Liver (tissue), 9 donors: Measurements from ENCODE around the gene SIRPD. TPM values are rescaled to one million over a fixed set of nuclear protein-coding genes. Genes with fewer than 3 reads are reported as not detected.

ENCODE experiments used
- DNase-seq: peaks from one replicate; pipeline ENCODE4 v3.0.0-alpha.2; 2017; ENCODE audit warnings: low spot score
- H3K27ac ChIP-seq, 2 donors: one replicate each; pipeline ENCODE4 v1.7.0; 2013; ENCODE audit warnings: inconsistent platforms in 2 of 2, low read length in 2 of 2, control low read depth in 1 of 2, low read depth in 1 of 2, mild to moderate bottlenecking in 1 of 2
- H3K27me3 ChIP-seq, 4 donors: one replicate each; pipeline versions ENCODE4 v1.6.1 to v1.7.0; 2013; ENCODE audit warnings: low read length in 3 of 4, inconsistent platforms in 1 of 4, mild to moderate bottlenecking in 1 of 4, moderate library complexity in 1 of 4; ENCODE audit not compliant: control insufficient read depth in 4 of 4, insufficient read depth in 4 of 4
- H3K36me3 ChIP-seq, 4 donors: one replicate each; pipeline versions ENCODE4 v1.6.1 to v1.7.0; 2013; ENCODE audit warnings: low read length in 3 of 4, mild to moderate bottlenecking in 3 of 4, low read depth in 1 of 4, moderate library complexity in 1 of 4; ENCODE audit not compliant: control insufficient read depth in 4 of 4, insufficient read depth in 3 of 4
- H3K4me1 ChIP-seq, 4 donors: one replicate each; pipeline versions ENCODE4 v1.6.1 to v1.7.0; 2013; ENCODE audit warnings: low read length in 3 of 4, mild to moderate bottlenecking in 3 of 4, moderate library complexity in 1 of 4; ENCODE audit not compliant: control insufficient read depth in 4 of 4, insufficient read depth in 4 of 4
- H3K4me3 ChIP-seq, 3 donors: one replicate each; pipeline versions ENCODE4 v1.6.1 to v1.7.0; 2013; ENCODE audit warnings: low read length in 3 of 3, control low read depth in 1 of 3, low read depth in 1 of 3, mild to moderate bottlenecking in 1 of 3
- H3K9ac ChIP-seq, 2 donors: one replicate each; pipeline ENCODE4 v1.7.0; 2013; ENCODE audit warnings: low read length in 2 of 2, mild to moderate bottlenecking in 2 of 2, moderate library complexity in 2 of 2, control low read depth in 1 of 2, low read depth in 1 of 2
- H3K9me3 ChIP-seq, 4 donors: one replicate each; pipeline versions ENCODE4 v1.6.1 to v1.7.0; 2013; ENCODE audit warnings: low read length in 3 of 4; ENCODE audit not compliant: control insufficient read depth in 4 of 4
- ATF3 ChIP-seq: IDR thresholded peaks from 2 replicates; pipeline ENCODE4 v1.6.1; 2016; ENCODE audit warnings: antibody characterized with exemption
- CTCF ChIP-seq: fragments of 150-350 bp; IDR thresholded peaks from 2 replicates; pipeline ENCODE4 v1.5.1; 2017; ENCODE audit warnings: improper control_type of control experiment, low read depth, low read length; ENCODE audit not compliant: missing input control
- EGR1 ChIP-seq, 2 donors: IDR thresholded peaks; 2 replicates each; pipeline ENCODE4 v1.6.1; 2016 to 2018; ENCODE audit warnings: antibody characterized with exemption in 2 of 2, low read depth in 2 of 2
- FOXA1 ChIP-seq: IDR thresholded peaks from 2 replicates; pipeline ENCODE4 v1.6.1; 2016; ENCODE audit warnings: antibody characterized with exemption
- FOXA2 ChIP-seq: IDR thresholded peaks from 2 replicates; pipeline ENCODE4 v1.6.1; 2016; ENCODE audit warnings: antibody characterized with exemption
- GABPA ChIP-seq, 2 donors: IDR thresholded peaks in 1 of 2; conservative IDR thresholded peaks in 1 of 2; 2 replicates each; pipeline ENCODE4 v1.6.1; 2016; ENCODE audit warnings: antibody characterized with exemption in 2 of 2, mild to moderate bottlenecking in 1 of 2, moderate library complexity in 1 of 2
- HNF4A ChIP-seq, 2 donors: conservative IDR thresholded peaks; 2 replicates each; pipeline ENCODE4 v1.6.1; 2016; ENCODE audit warnings: antibody characterized with exemption in 2 of 2, mild to moderate bottlenecking in 2 of 2
- HNF4G ChIP-seq: IDR thresholded peaks from 2 replicates; pipeline ENCODE4 v1.6.1; 2016; ENCODE audit warnings: antibody characterized with exemption
- JUND ChIP-seq, 2 donors: IDR thresholded peaks; 2 replicates each; pipeline ENCODE4 v1.6.1; 2016; ENCODE audit warnings: antibody characterized with exemption in 2 of 2
- MAX ChIP-seq: IDR thresholded peaks from 2 replicates; pipeline ENCODE4 v1.6.1; 2016; ENCODE audit warnings: antibody characterized with exemption
- NR2F2 ChIP-seq: IDR thresholded peaks from 2 replicates; pipeline ENCODE4 v1.6.1; 2016; ENCODE audit warnings: antibody characterized with exemption
- RAD21 ChIP-seq, 2 donors: IDR thresholded peaks; 2 replicates each; pipeline ENCODE4 v1.6.1; 2016; ENCODE audit warnings: antibody characterized with exemption in 2 of 2, mild to moderate bottlenecking in 2 of 2
- RXRA ChIP-seq, 2 donors: IDR thresholded peaks; 2 replicates each; pipeline ENCODE4 v1.6.1; 2017 to 2018; ENCODE audit warnings: antibody characterized with exemption in 2 of 2, mild to moderate bottlenecking in 1 of 2
- SP1 ChIP-seq: IDR thresholded peaks from 2 replicates; pipeline ENCODE4 v1.6.1; 2018; ENCODE audit warnings: antibody characterized with exemption, mild to moderate bottlenecking
- TAF1 ChIP-seq: conservative IDR thresholded peaks from 2 replicates; pipeline ENCODE4 v1.6.1; 2016; ENCODE audit warnings: antibody characterized with exemption, mild to moderate bottlenecking
- YY1 ChIP-seq: IDR thresholded peaks from 2 replicates; pipeline ENCODE4 v1.6.1; 2016; ENCODE audit warnings: antibody characterized with exemption, mild to moderate bottlenecking
- WGBS: extraction: QIAGEN DNeasy Blood & Tissue Kit; methylation state at CpG from one replicate; pipeline ENCODE4 v1.1.7; 2013; 5-methylcytosine and 5-hydroxymethylcytosine counted together
- polyA plus RNA-seq, 2 donors: library from polyadenylated mRNA; stranded (reverse) in 1 of 2; unstranded in 1 of 2; fragments of 200-250 nt in 1 of 2; fragments of >200 nt in 1 of 2; fragmentation: Nextera tagmentation in 1 of 2; extraction: Ambion mirVana in 1 of 2; gene quantifications; one replicate each; pipeline versions ENCODE4 v1.2.1 to v1.2.3, GENCODE V29; 2013 to 2015
- total RNA-seq, 2 donors: library from RNA; depleted of rRNA; stranded (reverse); fragments of >200 nt; gene quantifications; one replicate each; pipeline ENCODE4 v1.2.3, GENCODE V29; 2014
- TF ChIP-seq, protein P1 (sequence below): IDR thresholded peaks from 2 replicates; pipeline ENCODE4 v1.6.1; 2016; ENCODE audit warnings: antibody characterized with exemption, mild to moderate bottlenecking
- TF ChIP-seq, protein P2 (sequence below): IDR thresholded peaks from 2 replicates; pipeline ENCODE4 v1.6.1; 2016; ENCODE audit warnings: antibody characterized with exemption
- donor health status: healthy.
- donor health status: healthy.
- donor health status: healthy.
- donor health status: healthy.
- donor health status: healthy.

Gene SIRPD
- total and polyA plus RNA-seq, 4 donors: 1.1 TPM; not detected in 3

- Histone ChIP-seq H3K27ac (peak within 1 kb of the TSS; percentile 45 to 68), H3K4me1 (no peaks in the 10 kb centered on the region), H3K9ac (no peak within 1 kb of the TSS), H3K4me3 (peak within 1 kb of the TSS in 1 of 3 donors; percentile 5), H3K9me3 (no peaks in the 10 kb centered on the region), H3K27me3 (no peaks in the 10 kb centered on the region), H3K36me3 (no peaks in the 10 kb centered on the region)
- no peak for DNase-seq
- no peak for TF ChIP-seq EGR1 (IDR thresholded peaks at IDR 0.05; ENCODE audit: low read depth in 2 of 2)
- peak; percentile 28 for TF ChIP-seq NR2F2
- no peak for TF ChIP-seq FOXA2
- TF ChIP-seq GABPA (IDR thresholded peaks at IDR 0.05 in 1 of 2, conservative IDR thresholded peaks at IDR 0.05 in 1 of 2): no peak
- no peak for TF ChIP-seq CTCF
- TF ChIP-seq HNF4G: no peak
- TF ChIP-seq FOXA1: no peak
- TF ChIP-seq RXRA (IDR thresholded peaks at IDR 0.05): no peak
- peak; percentile 10 for TF ChIP-seq MAX
- TF ChIP-seq TAF1: no peak
- TF ChIP-seq, protein P1, sequence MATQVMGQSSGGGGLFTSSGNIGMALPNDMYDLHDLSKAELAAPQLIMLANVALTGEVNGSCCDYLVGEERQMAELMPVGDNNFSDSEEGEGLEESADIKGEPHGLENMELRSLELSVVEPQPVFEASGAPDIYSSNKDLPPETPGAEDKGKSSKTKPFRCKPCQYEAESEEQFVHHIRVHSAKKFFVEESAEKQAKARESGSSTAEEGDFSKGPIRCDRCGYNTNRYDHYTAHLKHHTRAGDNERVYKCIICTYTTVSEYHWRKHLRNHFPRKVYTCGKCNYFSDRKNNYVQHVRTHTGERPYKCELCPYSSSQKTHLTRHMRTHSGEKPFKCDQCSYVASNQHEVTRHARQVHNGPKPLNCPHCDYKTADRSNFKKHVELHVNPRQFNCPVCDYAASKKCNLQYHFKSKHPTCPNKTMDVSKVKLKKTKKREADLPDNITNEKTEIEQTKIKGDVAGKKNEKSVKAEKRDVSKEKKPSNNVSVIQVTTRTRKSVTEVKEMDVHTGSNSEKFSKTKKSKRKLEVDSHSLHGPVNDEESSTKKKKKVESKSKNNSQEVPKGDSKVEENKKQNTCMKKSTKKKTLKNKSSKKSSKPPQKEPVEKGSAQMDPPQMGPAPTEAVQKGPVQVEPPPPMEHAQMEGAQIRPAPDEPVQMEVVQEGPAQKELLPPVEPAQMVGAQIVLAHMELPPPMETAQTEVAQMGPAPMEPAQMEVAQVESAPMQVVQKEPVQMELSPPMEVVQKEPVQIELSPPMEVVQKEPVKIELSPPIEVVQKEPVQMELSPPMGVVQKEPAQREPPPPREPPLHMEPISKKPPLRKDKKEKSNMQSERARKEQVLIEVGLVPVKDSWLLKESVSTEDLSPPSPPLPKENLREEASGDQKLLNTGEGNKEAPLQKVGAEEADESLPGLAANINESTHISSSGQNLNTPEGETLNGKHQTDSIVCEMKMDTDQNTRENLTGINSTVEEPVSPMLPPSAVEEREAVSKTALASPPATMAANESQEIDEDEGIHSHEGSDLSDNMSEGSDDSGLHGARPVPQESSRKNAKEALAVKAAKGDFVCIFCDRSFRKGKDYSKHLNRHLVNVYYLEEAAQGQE: no peak
- no peak for TF ChIP-seq JUND (IDR thresholded peaks at IDR 0.05)
- TF ChIP-seq HNF4A (conservative IDR thresholded peaks at IDR 0.05): no peak
- TF ChIP-seq, protein P2, sequence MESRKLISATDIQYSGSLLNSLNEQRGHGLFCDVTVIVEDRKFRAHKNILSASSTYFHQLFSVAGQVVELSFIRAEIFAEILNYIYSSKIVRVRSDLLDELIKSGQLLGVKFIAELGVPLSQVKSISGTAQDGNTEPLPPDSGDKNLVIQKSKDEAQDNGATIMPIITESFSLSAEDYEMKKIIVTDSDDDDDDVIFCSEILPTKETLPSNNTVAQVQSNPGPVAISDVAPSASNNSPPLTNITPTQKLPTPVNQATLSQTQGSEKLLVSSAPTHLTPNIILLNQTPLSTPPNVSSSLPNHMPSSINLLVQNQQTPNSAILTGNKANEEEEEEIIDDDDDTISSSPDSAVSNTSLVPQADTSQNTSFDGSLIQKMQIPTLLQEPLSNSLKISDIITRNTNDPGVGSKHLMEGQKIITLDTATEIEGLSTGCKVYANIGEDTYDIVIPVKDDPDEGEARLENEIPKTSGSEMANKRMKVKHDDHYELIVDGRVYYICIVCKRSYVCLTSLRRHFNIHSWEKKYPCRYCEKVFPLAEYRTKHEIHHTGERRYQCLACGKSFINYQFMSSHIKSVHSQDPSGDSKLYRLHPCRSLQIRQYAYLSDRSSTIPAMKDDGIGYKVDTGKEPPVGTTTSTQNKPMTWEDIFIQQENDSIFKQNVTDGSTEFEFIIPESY: no peak
- TF ChIP-seq SP1: no peak
- TF ChIP-seq ATF3: no peak
- no peak for TF ChIP-seq YY1
- TF ChIP-seq RAD21 (IDR thresholded peaks at IDR 0.05): no peak
- 60% methylated on average over 11 of the region's 11 CpGs for WGBS
Measured at GRCh38 chr20:1491281-1491840, 66.1 kb downstream of the SIRPD start, which contains the start of gene SIRPB2. TSS of gene SIRPB2 (minus strand) at chr20:1491420. CDS start at chr20:1491359, 61 bp downstream.
